Prostate gland (tissue), 2 donors: ENCODE measurements around the gene GULP1. TPM values are rescaled to one million over a fixed set of nuclear protein-coding genes. Genes with fewer than 3 reads are reported as not detected.

ENCODE experiments used
- DNase-seq: peaks from one replicate; pipeline ENCODE4 v3.0.0-alpha.2; 2019; ENCODE audit warnings: low spot score
- H3K27ac ChIP-seq, 2 donors: fragments of 200-600 bp; sonication (generic); 2 replicates each; pipeline ENCODE4 v1.5.1; 2017 to 2019
- H3K27me3 ChIP-seq: fragments of 200-600 bp; sonication (generic); replicated peaks from 2 replicates; pipeline ENCODE4 v1.5.1; 2019; ENCODE audit not compliant: insufficient read depth
- H3K36me3 ChIP-seq, 2 donors: fragments of 200-600 bp; sonication (generic); 1 replicate in 1 of 2; 2 replicates in 1 of 2; pipeline versions ENCODE4 v1.5.1 to v1.8.1; 2017 to 2019
- H3K4me1 ChIP-seq: fragments of 200-600 bp; sonication (generic); replicated peaks from 2 replicates; pipeline ENCODE4 v1.5.1; 2019
- H3K4me3 ChIP-seq, 2 donors: fragments of 200-600 bp; sonication (generic); 2 replicates each; pipeline ENCODE4 v1.5.1; 2017 to 2019
- H3K9me3 ChIP-seq: fragments of 200-600 bp; sonication (generic); 2 replicates; pipeline ENCODE4 v1.5.1; 2017
- POLR2A ChIP-seq: fragments of 450-650 bp; IDR thresholded peaks from one replicate; pipeline ENCODE4 v1.6.1; 2016; ENCODE audit warnings: antibody characterized with exemption, mild to moderate bottlenecking
- POLR2AphosphoS5 ChIP-seq: sonication (generic); formaldehyde crosslinking; IDR thresholded peaks from one replicate; pipeline ENCODE4 v1.6.1; 2017; ENCODE audit warnings: antibody characterized with exemption
- WGBS: methylation state at CpG from one replicate; pipeline ENCODE4 v1.1.5; 2018; 5-methylcytosine and 5-hydroxymethylcytosine counted together
- intact Hi-C: fragments of 100-400 bp; cut with DNase I; formaldehyde crosslinking; loops from one replicate; pipeline ENCODE4 v1.14.2; 2022
- total RNA-seq, 2 donors: library from RNA; depleted of rRNA; stranded (reverse); fragments of >200 nt; gene quantifications; one replicate each; pipeline ENCODE4 v1.1.0, GENCODE V29; 2016
- TF ChIP-seq, protein P1 (sequence below), 4 experiments: fragments of 200-600 bp in 2 of 4; fragments of 450-650 bp in 2 of 4; sonication (generic) in 2 of 4; IDR thresholded peaks; 1 replicate in 3 of 4; 2 replicates in 1 of 4; pipeline ENCODE4 v1.5.1; 2016 to 2019; ENCODE audit warnings: antibody characterized with exemption in 4 of 4, mild to moderate bottlenecking in 2 of 4, moderate library complexity in 2 of 4

GULP1 gene
- total RNA-seq, 2 donors from 2014 or later, result 29.3 to 45.4 TPM

DNA sequence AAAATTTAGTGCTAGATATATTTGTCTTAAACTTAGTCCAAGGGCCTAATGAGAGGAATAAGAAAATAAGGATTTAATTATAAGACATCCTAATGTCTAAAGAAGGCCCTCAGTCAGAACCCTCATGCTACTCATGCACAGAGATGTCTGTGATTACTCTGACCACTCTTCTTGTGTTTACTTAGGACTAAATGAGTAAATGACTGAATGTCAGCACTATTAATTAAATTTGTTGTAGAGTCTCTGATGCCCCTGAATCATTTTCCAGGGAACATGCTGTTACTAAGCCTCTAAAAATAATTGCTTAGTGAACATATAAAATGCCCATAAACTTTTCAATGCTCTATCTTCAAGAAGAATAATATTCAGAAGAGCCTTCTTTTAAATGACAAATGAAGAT is 32.4 kb downstream of the GULP1 start:
- DNase-seq, result no peak
- Histone ChIP-seq H3K9me3 (no peaks in the 10 kb centered on the region), H3K27me3 (no peaks in the 10 kb centered on the region), H3K27ac (no peak overlapping the region), H3K4me3 (no peak overlapping the region), H3K36me3 (no peaks in the 10 kb centered on the region), H3K4me1 (peaks cover 9% of the 10 kb centered on the region)
- intact Hi-C loops, result no loop called here
- no peak for TF ChIP-seq POLR2AphosphoS5
- TF ChIP-seq, protein P1, sequence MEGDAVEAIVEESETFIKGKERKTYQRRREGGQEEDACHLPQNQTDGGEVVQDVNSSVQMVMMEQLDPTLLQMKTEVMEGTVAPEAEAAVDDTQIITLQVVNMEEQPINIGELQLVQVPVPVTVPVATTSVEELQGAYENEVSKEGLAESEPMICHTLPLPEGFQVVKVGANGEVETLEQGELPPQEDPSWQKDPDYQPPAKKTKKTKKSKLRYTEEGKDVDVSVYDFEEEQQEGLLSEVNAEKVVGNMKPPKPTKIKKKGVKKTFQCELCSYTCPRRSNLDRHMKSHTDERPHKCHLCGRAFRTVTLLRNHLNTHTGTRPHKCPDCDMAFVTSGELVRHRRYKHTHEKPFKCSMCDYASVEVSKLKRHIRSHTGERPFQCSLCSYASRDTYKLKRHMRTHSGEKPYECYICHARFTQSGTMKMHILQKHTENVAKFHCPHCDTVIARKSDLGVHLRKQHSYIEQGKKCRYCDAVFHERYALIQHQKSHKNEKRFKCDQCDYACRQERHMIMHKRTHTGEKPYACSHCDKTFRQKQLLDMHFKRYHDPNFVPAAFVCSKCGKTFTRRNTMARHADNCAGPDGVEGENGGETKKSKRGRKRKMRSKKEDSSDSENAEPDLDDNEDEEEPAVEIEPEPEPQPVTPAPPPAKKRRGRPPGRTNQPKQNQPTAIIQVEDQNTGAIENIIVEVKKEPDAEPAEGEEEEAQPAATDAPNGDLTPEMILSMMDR (IDR thresholded peaks at IDR 0.05), result no peak
- no peak for TF ChIP-seq POLR2A

DNA sequence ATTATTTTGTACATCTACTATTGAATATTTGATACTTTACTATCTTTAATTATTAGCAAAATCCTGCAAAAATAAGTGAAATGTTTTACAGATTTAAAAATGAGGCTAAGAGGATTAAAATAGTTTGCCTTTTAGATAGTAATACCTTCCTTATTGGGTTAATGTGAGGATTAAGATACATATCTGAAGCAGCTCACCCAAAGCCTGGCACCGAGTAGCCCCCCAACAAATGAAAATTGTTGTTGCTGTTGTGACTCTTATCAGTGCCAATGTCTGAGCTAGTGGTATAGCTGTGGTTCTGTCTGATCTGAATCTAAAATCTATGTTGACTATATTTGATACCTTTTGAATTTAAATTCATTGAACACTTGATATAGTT is 34.6 kb downstream of the GULP1 start:
- no peaks in the 10 kb centered on the region for H3K9me3 ChIP-seq
- WGBS, result 76% methylated on average over 1 of the region's 1 CpG
- TF ChIP-seq, protein P1 (IDR thresholded peaks at IDR 0.05), result no peak
- TF ChIP-seq POLR2A, result no peak
- TF ChIP-seq POLR2AphosphoS5, result no peak
- H3K27ac ChIP-seq, result no peak overlapping the region
- DNase-seq, result no peak
- intact Hi-C loops, result no loop called here
- no peaks in the 10 kb centered on the region for H3K36me3 ChIP-seq
- H3K4me3 ChIP-seq, result no peak overlapping the region
- H3K4me1 ChIP-seq, result peaks cover 9% of the 10 kb centered on the region
- H3K27me3 ChIP-seq, result no peaks in the 10 kb centered on the region

DNA sequence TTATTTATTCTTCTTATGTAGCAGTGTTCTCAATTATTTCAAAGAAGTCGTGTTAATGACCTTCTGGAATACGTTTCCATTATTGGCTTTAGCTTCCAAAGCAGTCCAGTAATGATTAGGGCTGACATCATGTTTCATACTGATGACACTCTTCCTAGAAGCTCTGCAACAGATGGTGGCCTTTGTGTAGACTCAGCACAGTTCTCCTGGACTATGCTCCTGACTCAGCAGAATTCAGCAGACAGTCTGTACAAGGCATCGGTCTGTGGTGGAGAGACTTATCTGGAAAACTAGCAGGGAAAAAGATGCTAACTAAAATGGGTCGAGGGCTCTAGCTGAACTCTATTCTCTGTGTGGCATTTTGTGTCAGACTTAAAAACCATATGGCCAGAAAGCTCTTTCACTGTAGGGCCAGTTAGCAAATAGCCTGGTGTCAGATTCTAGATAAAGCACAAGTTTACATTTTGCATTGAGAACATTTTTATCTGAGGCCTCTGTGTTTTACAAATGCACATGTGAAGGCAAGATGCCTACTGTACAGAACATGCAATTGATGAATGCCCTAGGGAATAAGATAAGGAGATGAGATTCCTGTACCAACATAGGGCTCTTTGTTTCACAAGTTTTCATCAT is 35.1 kb downstream of the GULP1 start:
- Histone ChIP-seq H3K4me1 (peaks cover 9% of the 10 kb centered on the region), H3K27me3 (no peaks in the 10 kb centered on the region), H3K27ac (no peak overlapping the region), H3K36me3 (no peaks in the 10 kb centered on the region), H3K9me3 (no peaks in the 10 kb centered on the region), H3K4me3 (no peak overlapping the region)
- TF ChIP-seq, protein P1 (IDR thresholded peaks at IDR 0.05), result no peak
- no peak for TF ChIP-seq POLR2A
- TF ChIP-seq POLR2AphosphoS5, result no peak
- intact Hi-C loops, result no loop called here
- 73% methylated on average over 4 of the region's 4 CpGs for WGBS
- DNase-seq, result no peak

DNA sequence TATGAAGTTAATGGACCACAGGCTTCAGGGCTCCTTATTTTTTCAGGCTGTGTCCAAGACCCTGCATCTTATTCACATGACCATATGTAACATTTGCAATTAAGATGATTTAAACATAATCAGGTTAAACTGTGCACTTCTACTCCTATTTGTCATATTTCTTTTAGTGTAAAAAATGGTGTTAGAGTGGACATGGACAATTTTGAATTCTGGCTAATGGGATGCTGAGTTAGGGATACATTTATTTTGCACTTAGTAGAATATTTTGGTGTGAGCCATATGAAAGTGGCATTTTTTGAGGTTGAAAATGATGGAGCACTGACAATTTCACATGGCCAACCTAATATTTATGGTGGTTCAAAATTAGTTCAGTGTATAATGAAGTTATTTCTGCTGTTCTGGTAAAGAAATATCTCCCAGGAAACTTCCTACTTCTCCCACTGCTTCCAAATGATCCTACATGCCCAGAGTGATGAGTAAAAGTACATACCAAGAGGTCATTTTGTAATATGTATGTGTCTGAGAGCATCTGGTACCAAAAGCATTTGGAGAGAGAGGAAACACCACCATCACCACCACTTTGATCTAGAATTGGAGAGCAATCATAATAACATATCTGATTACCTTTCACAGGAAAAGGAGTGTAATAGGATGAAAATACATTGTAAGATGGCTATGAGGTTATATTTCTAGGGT is 36.0 kb downstream of the GULP1 start:
- no peak overlapping the region for H3K4me3 ChIP-seq
- H3K9me3 ChIP-seq, result no peaks in the 10 kb centered on the region
- H3K27ac ChIP-seq, result no peak overlapping the region
- DNase-seq, result no peak
- intact Hi-C loops, result no loop called here
- no peaks in the 10 kb centered on the region for H3K36me3 ChIP-seq
- H3K27me3 ChIP-seq, result no peaks in the 10 kb centered on the region
- peaks cover 7% of the 10 kb centered on the region for H3K4me1 ChIP-seq
- TF ChIP-seq POLR2A (no peak), POLR2AphosphoS5 (no peak)
- TF ChIP-seq, protein P1 (IDR thresholded peaks at IDR 0.05), result no peak

DNA sequence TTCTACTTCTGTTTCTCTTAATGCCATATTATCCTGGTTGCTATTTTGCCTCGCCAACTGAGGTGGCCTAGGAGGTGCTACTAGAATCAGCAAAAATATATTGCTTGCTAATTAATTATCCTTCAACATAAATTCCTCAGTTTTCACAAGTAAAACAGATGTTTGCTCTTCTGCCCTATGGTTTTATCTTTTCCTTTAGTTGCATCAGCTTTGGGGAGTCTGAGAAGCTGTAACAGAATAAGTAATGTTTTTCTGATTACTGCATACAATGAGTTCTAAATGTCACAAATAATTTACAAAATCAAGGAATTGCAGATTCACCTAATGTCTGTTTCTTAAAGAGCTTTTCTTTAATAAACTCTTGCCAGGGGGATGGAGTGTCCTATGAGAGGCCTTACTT is 36.7 kb downstream of the GULP1 start:
- Histone ChIP-seq H3K36me3 (no peaks in the 10 kb centered on the region), H3K4me3 (no peak overlapping the region), H3K4me1 (no peaks in the 10 kb centered on the region), H3K27ac (no peak overlapping the region), H3K9me3 (no peaks in the 10 kb centered on the region), H3K27me3 (no peaks in the 10 kb centered on the region)
- no peak for DNase-seq
- intact Hi-C loops, result no loop called here
- TF ChIP-seq POLR2A, result no peak
- TF ChIP-seq, protein P1 (IDR thresholded peaks at IDR 0.05), result no peak
- TF ChIP-seq POLR2AphosphoS5, result no peak
- WGBS, result 100% methylated on average over 1 of the region's 1 CpG
